HCT116 (cell line): ENCODE data around the gene GRIA4. TPM values are rescaled to one million over a fixed set of nuclear protein-coding genes. Genes with fewer than 3 reads are reported as not detected.

Source experiments
- ATAC-seq: fragments of 200-7000 bp; cut with Tn5 transposase; 2 replicates; pipeline ENCODE4 v1.9.1; 2020; ENCODE audit warnings: mild to moderate bottlenecking, moderate library complexity
- BruUV-seq: library from RNA; stranded (reverse); fragments of 400-500 nt; replicated peaks from 2 replicates; lab custom pipeline; 2021; lab: Mats Ljungman, UMichigan
- CTCF ChIA-PET: fragments of 300-600 bp; sonication (Branson Sonifier 250); formaldehyde crosslinking; loops from one replicate; lab custom pipeline; 2021; ENCODE audit warnings: antibody characterized with exemption; lab: Charles Lee
- POLR2A ChIA-PET: fragments of 300-600, 350-600 bp; sonication (Branson Sonifier 250); formaldehyde crosslinking; loops from one replicate; lab custom pipeline; 2021; ENCODE audit warnings: antibody characterized with exemption; lab: Charles Lee
- RAD21 ChIA-PET, 2 experiments: fragments of 300-600 bp; sonication (Branson Sonifier 250); formaldehyde crosslinking; loops; one replicate each; lab custom pipeline; 2023; ENCODE audit warnings: low total read pairs in 2 of 2; ENCODE audit not compliant: uncharacterized antibody in 2 of 2, unreplicated experiment in 2 of 2, low non-redundant PET in 1 of 2; lab: Charles Lee
- DNase-seq: peaks from one replicate; pipeline ENCODE4 v3.0.0-alpha.2; 2010; ENCODE audit warnings: low read depth, low spot score
- H2AFZ ChIP-seq: fragments of 200-600 bp; shearing (Covaris generic), sonication (generic); 2 replicates; pipeline ENCODE4 v1.6.1; 2017; ENCODE audit warnings: low read depth, mixed run types, mixed read lengths, antibody characterized with exemption, low read length; ENCODE audit not compliant: poor library complexity, severe bottlenecking
- H3K27ac ChIP-seq: 2 replicates; pipeline ENCODE4 v1.5.1; 2012; ENCODE audit warnings: low read depth, low read length
- H3K27me3 ChIP-seq: fragments of 200-600 bp; sonication (generic); 2 replicates; pipeline ENCODE4 v1.6.1; 2016; ENCODE audit warnings: mixed run types, low read length, mixed read lengths; ENCODE audit not compliant: insufficient read depth
- H3K36me3 ChIP-seq, 2 experiments: fragments of 200-500 bp in 1 of 2; fragments of 200-600 bp in 1 of 2; sonication (Bioruptor generic) in 1 of 2; sonication (generic) in 1 of 2; 2 replicates each; pipeline versions ENCODE4 v1.5.1 to v1.6.1; 2014 to 2016; ENCODE audit warnings: low read length in 2 of 2, inconsistent platforms in 1 of 2, mixed read lengths in 1 of 2, mixed run types in 1 of 2; ENCODE audit not compliant: insufficient read depth in 2 of 2, control insufficient read depth in 1 of 2
- H3K4me1 ChIP-seq, 2 experiments: fragments of 200-600 bp in 1 of 2; sonication (generic) in 1 of 2; 2 replicates each; pipeline versions ENCODE4 v1.5.1 to v1.6.1; 2012 to 2017; ENCODE audit warnings: low read length in 2 of 2, inconsistent platforms in 1 of 2, mild to moderate bottlenecking in 1 of 2, mixed read lengths in 1 of 2, mixed run types in 1 of 2, moderate library complexity in 1 of 2; ENCODE audit not compliant: insufficient read depth in 2 of 2, control insufficient read depth in 1 of 2
- H3K4me2 ChIP-seq: fragments of 200-600 bp; sonication (generic); 2 replicates; pipeline ENCODE4 v1.6.1; 2017; ENCODE audit warnings: mixed run types, low read length, mixed read lengths
- H3K4me3 ChIP-seq, 2 experiments: fragments of 200-600 bp in 1 of 2; sonication (generic) in 1 of 2; replicated peaks in 1 of 2; 2 replicates each; pipeline ENCODE4 v1.5.1; 2011 to 2016; ENCODE audit warnings: low read length in 2 of 2, control low read depth in 1 of 2, low read depth in 1 of 2, mild to moderate bottlenecking in 1 of 2, mixed read lengths in 1 of 2, mixed run types in 1 of 2
- H3K79me2 ChIP-seq: fragments of 200-600 bp; sonication (generic); 2 replicates; pipeline ENCODE4 v1.6.1; 2017; ENCODE audit warnings: mild to moderate bottlenecking, mixed run types, low read length, moderate library complexity, mixed read lengths; ENCODE audit not compliant: insufficient read depth
- H3K9ac ChIP-seq: fragments of 200-600 bp; sonication (generic); 2 replicates; pipeline ENCODE4 v1.6.1; 2016; ENCODE audit warnings: low read length, mixed read lengths
- H3K9me2 ChIP-seq: fragments of 200-600 bp; sonication (generic), shearing (Covaris generic); 2 replicates; pipeline ENCODE4 v1.6.1; 2017; ENCODE audit warnings: mixed run types, mild to moderate bottlenecking, moderate library complexity; ENCODE audit not compliant: insufficient read depth
- H3K9me3 ChIP-seq, 2 experiments: fragments of 200-500 bp in 1 of 2; fragments of 200-600 bp in 1 of 2; sonication (Bioruptor generic) in 1 of 2; sonication (generic) in 1 of 2; 2 replicates each; pipeline ENCODE4 v1.6.1; 2014 to 2017; ENCODE audit warnings: low read length in 2 of 2, mixed read lengths in 2 of 2, inconsistent platforms in 1 of 2, low read depth in 1 of 2, mild to moderate bottlenecking in 1 of 2, mixed run types in 1 of 2, moderate library complexity in 1 of 2; ENCODE audit not compliant: control insufficient read depth in 1 of 2, insufficient read depth in 1 of 2
- H4K20me1 ChIP-seq: fragments of 200-600 bp; sonication (generic), shearing (Covaris generic); 2 replicates; pipeline ENCODE4 v1.6.1; 2017; ENCODE audit warnings: mixed run types, mild to moderate bottlenecking, moderate library complexity; ENCODE audit not compliant: insufficient read depth
- CEBPB ChIP-seq: IDR thresholded peaks from 2 replicates; pipeline ENCODE4 v1.6.1; 2012; ENCODE audit warnings: low read depth
- EGR1 ChIP-seq: IDR thresholded peaks from 2 replicates; pipeline ENCODE4 v1.6.1; 2012; ENCODE audit warnings: low read depth
- ELF1 ChIP-seq: IDR thresholded peaks from 2 replicates; pipeline ENCODE4 v1.6.1; 2012; ENCODE audit warnings: low read depth, borderline replicate concordance
- RAD21 ChIP-seq: IDR thresholded peaks from 2 replicates; pipeline ENCODE4 v1.6.1; 2012; ENCODE audit warnings: low read depth, mild to moderate bottlenecking
- SIN3A ChIP-seq: IDR thresholded peaks from 2 replicates; pipeline ENCODE4 v1.6.1; 2012; ENCODE audit warnings: low read depth
- SRF ChIP-seq: IDR thresholded peaks from 2 replicates; pipeline ENCODE4 v1.6.1; 2012; ENCODE audit warnings: low read depth
- TCF7L2 ChIP-seq: IDR thresholded peaks from 2 replicates; pipeline ENCODE4 v1.7.0; 2011; ENCODE audit warnings: borderline replicate concordance, inconsistent platforms; ENCODE audit not compliant: insufficient read depth, insufficient read length; ENCODE audit errors: extremely low read depth
- ZFX ChIP-seq: fragments of 450-650 bp; IDR thresholded peaks from 2 replicates; pipeline ENCODE4 v1.6.1; 2017
- ZNF274 ChIP-seq: fragments of 200-500 bp; sonication (Bioruptor generic); IDR thresholded peaks from 2 replicates; pipeline ENCODE4 v1.6.1; 2014; ENCODE audit warnings: mild to moderate bottlenecking, low read depth, low read length, inconsistent platforms
- intact Hi-C: fragments of 100-400 bp; cut with micrococcal nuclease; formaldehyde crosslinking; loops from 2 replicates; pipeline ENCODE4 v1.10.0; 2022
- total RNA-seq: library from RNA; stranded (reverse); gene quantifications from one replicate; pipeline ENCODE4 v1.2.1, GENCODE V29; 2021; ENCODE audit not compliant: unreplicated experiment
- TF ChIP-seq, protein P1 (sequence below): IDR thresholded peaks from 2 replicates; pipeline ENCODE4 v1.6.1; 2011; ENCODE audit warnings: mild to moderate bottlenecking, low read length, moderate library complexity; ENCODE audit not compliant: insufficient replicate concordance; ENCODE audit errors: extremely low read depth
- TF ChIP-seq, protein P2 (sequence below): IDR thresholded peaks from 2 replicates; pipeline ENCODE4 v1.6.1; 2012; ENCODE audit warnings: low read depth
- TF ChIP-seq, protein P3 (sequence below): IDR thresholded peaks from 2 replicates; pipeline ENCODE4 v1.6.1; 2012

GRIA4 gene
- total RNA-seq, 1 experiment from 2014 or later: not detected

DNA sequence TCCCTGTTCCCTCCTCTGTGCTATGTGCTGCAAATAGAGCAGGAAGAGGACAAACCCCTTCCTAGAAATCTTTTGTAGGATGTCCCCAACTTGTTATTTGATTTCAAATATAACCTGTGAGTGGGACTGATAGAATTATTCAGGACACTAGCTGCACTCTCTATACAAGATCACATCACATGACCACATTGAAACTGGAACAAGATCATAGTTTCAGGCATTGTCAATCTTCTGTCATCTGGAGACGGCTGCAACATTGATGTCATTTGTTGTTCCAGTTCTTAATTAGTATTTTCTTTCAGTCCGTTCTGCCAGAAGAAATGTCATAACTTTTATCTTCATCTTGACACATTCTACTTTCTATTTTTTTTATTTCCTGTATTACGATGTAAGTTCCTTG is 89.3 kb downstream of the GRIA4 start:
- CTCF ChIA-PET: no interaction called here
- no peaks in the 10 kb centered on the region for H3K4me1 ChIP-seq
- no peaks in the 10 kb centered on the region for H3K9me2 ChIP-seq
- intact Hi-C loops: no loop called here
- H3K9me3 ChIP-seq: no peaks in the 10 kb centered on the region
- no peak overlapping the region for H2AFZ ChIP-seq
- H3K36me3 ChIP-seq: no peaks in the 10 kb centered on the region
- DNase-seq: no peak
- no peaks in the 10 kb centered on the region for H3K79me2 ChIP-seq
- BruUV-seq: no TSS peak
- H3K4me2 ChIP-seq: no peak overlapping the region
- no peak overlapping the region for H3K9ac ChIP-seq
- no peak for TF ChIP-seq SRF
- no peak for TF ChIP-seq ELF1
- TF ChIP-seq, protein P1, sequence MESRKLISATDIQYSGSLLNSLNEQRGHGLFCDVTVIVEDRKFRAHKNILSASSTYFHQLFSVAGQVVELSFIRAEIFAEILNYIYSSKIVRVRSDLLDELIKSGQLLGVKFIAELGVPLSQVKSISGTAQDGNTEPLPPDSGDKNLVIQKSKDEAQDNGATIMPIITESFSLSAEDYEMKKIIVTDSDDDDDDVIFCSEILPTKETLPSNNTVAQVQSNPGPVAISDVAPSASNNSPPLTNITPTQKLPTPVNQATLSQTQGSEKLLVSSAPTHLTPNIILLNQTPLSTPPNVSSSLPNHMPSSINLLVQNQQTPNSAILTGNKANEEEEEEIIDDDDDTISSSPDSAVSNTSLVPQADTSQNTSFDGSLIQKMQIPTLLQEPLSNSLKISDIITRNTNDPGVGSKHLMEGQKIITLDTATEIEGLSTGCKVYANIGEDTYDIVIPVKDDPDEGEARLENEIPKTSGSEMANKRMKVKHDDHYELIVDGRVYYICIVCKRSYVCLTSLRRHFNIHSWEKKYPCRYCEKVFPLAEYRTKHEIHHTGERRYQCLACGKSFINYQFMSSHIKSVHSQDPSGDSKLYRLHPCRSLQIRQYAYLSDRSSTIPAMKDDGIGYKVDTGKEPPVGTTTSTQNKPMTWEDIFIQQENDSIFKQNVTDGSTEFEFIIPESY: no peak
- TF ChIP-seq SIN3A: no peak
- TF ChIP-seq, all 23 proteins: peak for 0
- Histone ChIP-seq H3K27me3 (no peaks in the 10 kb centered on the region), H3K4me3 (no peak overlapping the region), H3K27ac (no peak overlapping the region), H4K20me1 (no peaks in the 10 kb centered on the region)
- ATAC-seq: no peak
- RAD21 ChIA-PET: no interaction called here
- POLR2A ChIA-PET: no interaction called here

DNA sequence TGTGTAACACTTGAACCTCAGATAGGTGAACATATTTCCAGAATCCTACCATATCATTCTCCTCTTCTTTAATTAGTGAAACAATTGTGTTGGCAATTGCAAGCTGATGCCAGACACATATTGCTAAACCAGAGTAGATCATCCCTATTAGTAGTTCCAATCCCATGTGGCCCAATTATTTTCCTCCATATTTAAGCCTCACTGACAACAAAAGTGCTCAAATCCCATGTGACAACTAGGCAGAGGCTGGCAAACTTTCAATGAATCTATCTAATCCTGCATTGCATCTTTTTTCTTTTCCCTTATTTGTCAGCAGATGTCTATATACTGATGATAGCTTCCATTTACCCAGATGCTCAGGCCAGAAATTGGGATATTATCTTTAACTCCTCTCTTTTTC is 90.4 kb downstream of the GRIA4 start:
- POLR2A ChIA-PET: no interaction called here
- H3K79me2 ChIP-seq: no peaks in the 10 kb centered on the region
- no peaks in the 10 kb centered on the region for H3K9me3 ChIP-seq
- CTCF ChIA-PET: no interaction called here
- no peaks in the 10 kb centered on the region for H3K36me3 ChIP-seq
- ATAC-seq (no peak), DNase-seq (no peak)
- no peaks in the 10 kb centered on the region for H3K4me1 ChIP-seq
- H3K27me3 ChIP-seq: no peaks in the 10 kb centered on the region
- H3K4me3 ChIP-seq: no peak overlapping the region
- H3K27ac ChIP-seq: no peak overlapping the region
- no peak overlapping the region for H3K4me2 ChIP-seq
- no peak overlapping the region for H3K9ac ChIP-seq
- BruUV-seq: no TSS peak
- RAD21 ChIA-PET: no interaction called here
- intact Hi-C loops: no loop called here
- H3K9me2 ChIP-seq: no peaks in the 10 kb centered on the region
- no peaks in the 10 kb centered on the region for H4K20me1 ChIP-seq
- H2AFZ ChIP-seq: no peak overlapping the region
- TF ChIP-seq, protein P1: no peak
- TF ChIP-seq SRF (no peak), EGR1 (no peak), SIN3A (no peak), ZNF274 (no peak), TCF7L2 (no peak), ZFX (no peak), CEBPB (no peak), RAD21 (no peak)
- TF ChIP-seq, protein P2, sequence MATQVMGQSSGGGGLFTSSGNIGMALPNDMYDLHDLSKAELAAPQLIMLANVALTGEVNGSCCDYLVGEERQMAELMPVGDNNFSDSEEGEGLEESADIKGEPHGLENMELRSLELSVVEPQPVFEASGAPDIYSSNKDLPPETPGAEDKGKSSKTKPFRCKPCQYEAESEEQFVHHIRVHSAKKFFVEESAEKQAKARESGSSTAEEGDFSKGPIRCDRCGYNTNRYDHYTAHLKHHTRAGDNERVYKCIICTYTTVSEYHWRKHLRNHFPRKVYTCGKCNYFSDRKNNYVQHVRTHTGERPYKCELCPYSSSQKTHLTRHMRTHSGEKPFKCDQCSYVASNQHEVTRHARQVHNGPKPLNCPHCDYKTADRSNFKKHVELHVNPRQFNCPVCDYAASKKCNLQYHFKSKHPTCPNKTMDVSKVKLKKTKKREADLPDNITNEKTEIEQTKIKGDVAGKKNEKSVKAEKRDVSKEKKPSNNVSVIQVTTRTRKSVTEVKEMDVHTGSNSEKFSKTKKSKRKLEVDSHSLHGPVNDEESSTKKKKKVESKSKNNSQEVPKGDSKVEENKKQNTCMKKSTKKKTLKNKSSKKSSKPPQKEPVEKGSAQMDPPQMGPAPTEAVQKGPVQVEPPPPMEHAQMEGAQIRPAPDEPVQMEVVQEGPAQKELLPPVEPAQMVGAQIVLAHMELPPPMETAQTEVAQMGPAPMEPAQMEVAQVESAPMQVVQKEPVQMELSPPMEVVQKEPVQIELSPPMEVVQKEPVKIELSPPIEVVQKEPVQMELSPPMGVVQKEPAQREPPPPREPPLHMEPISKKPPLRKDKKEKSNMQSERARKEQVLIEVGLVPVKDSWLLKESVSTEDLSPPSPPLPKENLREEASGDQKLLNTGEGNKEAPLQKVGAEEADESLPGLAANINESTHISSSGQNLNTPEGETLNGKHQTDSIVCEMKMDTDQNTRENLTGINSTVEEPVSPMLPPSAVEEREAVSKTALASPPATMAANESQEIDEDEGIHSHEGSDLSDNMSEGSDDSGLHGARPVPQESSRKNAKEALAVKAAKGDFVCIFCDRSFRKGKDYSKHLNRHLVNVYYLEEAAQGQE: no peak
- TF ChIP-seq, protein P3, sequence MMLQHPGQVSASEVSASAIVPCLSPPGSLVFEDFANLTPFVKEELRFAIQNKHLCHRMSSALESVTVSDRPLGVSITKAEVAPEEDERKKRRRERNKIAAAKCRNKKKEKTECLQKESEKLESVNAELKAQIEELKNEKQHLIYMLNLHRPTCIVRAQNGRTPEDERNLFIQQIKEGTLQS: no peak
